HG03097 (cell line): ENCODE results near the gene CPT1A.
"Not testable (repeated sequence)": the region's sequence is repeated elsewhere in the genome, so short reads cannot be mapped to it uniquely, and the experiment has no call there.

Source experiments
- ATAC-seq: cut with Tn5 transposase; IDR thresholded peaks from one replicate; pipeline ENCODE4 v1.9.1; 2021; ENCODE audit not compliant: unreplicated experiment, low FRiP score

CPT1A gene

GRCh38 chr11:68841718-68842426 is at the start of gene CPT1A:
Gene CPT1A, minus strand, starts transcription at chr11:68841916. Its CDS starts 26,442 bp downstream, at chr11:68815474.
- no peak for ATAC-seq

GRCh38 chr11:68890490-68891231 is 48.9 kb upstream of the CPT1A start:
- ATAC-seq, result no peak

GRCh38 chr11:68889948-68890446 is 48.3 kb upstream of the CPT1A start:
- ATAC-seq, result no peak

- ATAC-seq, result not testable (repeated sequence)
Measured at GRCh38 chr11:68884827-68885226, 43.1 kb upstream of the CPT1A start.

GRCh38 chr11:68882391-68882790 is 40.7 kb upstream of the CPT1A start:
- ATAC-seq, result no peak

GRCh38 chr11:68881320-68881719 is 39.6 kb upstream of the CPT1A start:
- ATAC-seq, result no peak

- no peak for ATAC-seq
Measured at GRCh38 chr11:68880851-68881250, 39.1 kb upstream of the CPT1A start.

- no peak for ATAC-seq
Measured at GRCh38 chr11:68878022-68878421, 36.3 kb upstream of the CPT1A start.

- ATAC-seq, result no peak
Measured at GRCh38 chr11:68872216-68873003, 30.7 kb upstream of the CPT1A start.

- no peak for ATAC-seq
Measured at GRCh38 chr11:68870470-68870869, 28.8 kb upstream of the CPT1A start.

- no peak for ATAC-seq
Measured at GRCh38 chr11:68868221-68868835, 26.6 kb upstream of the CPT1A start.

GRCh38 chr11:68867066-68867465 is 25.4 kb upstream of the CPT1A start:
- ATAC-seq, result no peak

GRCh38 chr11:68865241-68865640 is 23.5 kb upstream of the CPT1A start:
- ATAC-seq, result no peak

GRCh38 chr11:68863553-68864265 is 22.0 kb upstream of the CPT1A start:
- no peak for ATAC-seq

- ATAC-seq, result no peak
Measured at GRCh38 chr11:68862421-68862820, 20.7 kb upstream of the CPT1A start.

- ATAC-seq, result no peak
Measured at GRCh38 chr11:68859123-68859522, 17.4 kb upstream of the CPT1A start.

GRCh38 chr11:68857037-68857586 is 15.4 kb upstream of the CPT1A start:
- ATAC-seq, result no peak

- ATAC-seq, result not testable (repeated sequence)
Measured at GRCh38 chr11:68856425-68857030, 14.8 kb upstream of the CPT1A start.
